CD4-positive, CD25-positive, alpha-beta regulatory T cell (primary cell): ENCODE data around the gene PARP3. TPM values are rescaled to one million over a fixed set of nuclear protein-coding genes. Genes with fewer than 3 reads are reported as not detected.
A peak's percentile ranks its signal among the peaks of the same experiment; 100 is the strongest.

ENCODE experiments used
- ATAC-seq, 2 donors: fragments of 150-1000 bp; cut with Tn5 transposase; one replicate each; pipeline ENCODE4 v1.10.0; 2021; ENCODE audit warnings: low read depth in 2 of 2, moderate number of reproducible peaks in 2 of 2, moderate library complexity in 1 of 2
- DNase-seq, 3 donors: peaks; one replicate each; pipeline versions ENCODE4 v3.0.0 to v3.0.0-alpha.2; 2012 to 2022; ENCODE audit warnings: mixed read lengths in 1 of 3
- H3K27ac ChIP-seq: one replicate; pipeline ENCODE4 v1.7.0; 2013; ENCODE audit warnings: mild to moderate bottlenecking, low read length; ENCODE audit not compliant: insufficient read depth, poor library complexity, severe bottlenecking
- H3K27me3 ChIP-seq: one replicate; pipeline ENCODE4 v1.7.0; 2013; ENCODE audit warnings: low read length; ENCODE audit not compliant: control insufficient read depth, insufficient read depth
- H3K36me3 ChIP-seq: one replicate; pipeline ENCODE4 v1.7.0; 2013; ENCODE audit warnings: mild to moderate bottlenecking, low read length, moderate library complexity; ENCODE audit not compliant: control insufficient read depth, insufficient read depth
- H3K4me1 ChIP-seq: 2 replicates; pipeline ENCODE4 v1.7.0; 2013; ENCODE audit warnings: mild to moderate bottlenecking, low read length; ENCODE audit not compliant: insufficient read depth, control insufficient read depth, poor library complexity, severe bottlenecking
- H3K4me3 ChIP-seq: one replicate; pipeline ENCODE4 v1.7.0; 2013; ENCODE audit warnings: low read depth, mild to moderate bottlenecking, low read length, moderate library complexity
- H3K9me3 ChIP-seq, 2 experiments: 1 replicate in 1 of 2; 2 replicates in 1 of 2; pipeline ENCODE4 v1.7.0; 2013; ENCODE audit warnings: low read length in 2 of 2, mild to moderate bottlenecking in 1 of 2, moderate library complexity in 1 of 2; ENCODE audit not compliant: control insufficient read depth in 2 of 2
- H3K27ac Mint-ChIP-seq, 3 donors: one replicate each; pipeline ENCODE4 v1.8.0; 2020 to 2022; ENCODE audit warnings: mild to moderate bottlenecking in 3 of 3, mixed read lengths in 3 of 3, moderate library complexity in 2 of 3
- H3K27me3 Mint-ChIP-seq: one replicate; pipeline ENCODE4 v1.8.0; 2022; ENCODE audit warnings: mild to moderate bottlenecking, mixed read lengths
- H3K36me3 Mint-ChIP-seq: one replicate; pipeline ENCODE4 v1.8.0; 2020; ENCODE audit warnings: mixed read lengths
- H3K4me1 Mint-ChIP-seq, 4 donors: one replicate each; pipeline ENCODE4 v1.8.0; 2020 to 2022; ENCODE audit warnings: mixed read lengths in 4 of 4, mild to moderate bottlenecking in 1 of 4
- H3K4me3 Mint-ChIP-seq, 4 donors: one replicate each; pipeline ENCODE4 v1.8.0; 2020 to 2022; ENCODE audit warnings: mild to moderate bottlenecking in 4 of 4, mixed read lengths in 4 of 4, moderate library complexity in 3 of 4
- H3K9me3 Mint-ChIP-seq, 7 donors: one replicate each; pipeline ENCODE4 v1.8.0; 2020 to 2022; ENCODE audit warnings: mixed read lengths in 7 of 7, mild to moderate bottlenecking in 3 of 7, moderate library complexity in 2 of 7
- polyA plus RNA-seq, 4 donors: library from polyadenylated mRNA; unstranded; fragments of 300-500 nt; fragmentation: Illumina TruSeq; gene quantifications; one replicate each; pipeline ENCODE4 v1.2.3, GENCODE V29; 2021
- total RNA-seq: library from RNA; stranded (reverse); gene quantifications from one replicate; pipeline ENCODE4 v1.2.3, GENCODE V29; 2022

PARP3 gene
- total and polyA plus RNA-seq, 5 donors from 2014 or later: 2.9 to 6.4 (median 4.0) TPM

DNA sequence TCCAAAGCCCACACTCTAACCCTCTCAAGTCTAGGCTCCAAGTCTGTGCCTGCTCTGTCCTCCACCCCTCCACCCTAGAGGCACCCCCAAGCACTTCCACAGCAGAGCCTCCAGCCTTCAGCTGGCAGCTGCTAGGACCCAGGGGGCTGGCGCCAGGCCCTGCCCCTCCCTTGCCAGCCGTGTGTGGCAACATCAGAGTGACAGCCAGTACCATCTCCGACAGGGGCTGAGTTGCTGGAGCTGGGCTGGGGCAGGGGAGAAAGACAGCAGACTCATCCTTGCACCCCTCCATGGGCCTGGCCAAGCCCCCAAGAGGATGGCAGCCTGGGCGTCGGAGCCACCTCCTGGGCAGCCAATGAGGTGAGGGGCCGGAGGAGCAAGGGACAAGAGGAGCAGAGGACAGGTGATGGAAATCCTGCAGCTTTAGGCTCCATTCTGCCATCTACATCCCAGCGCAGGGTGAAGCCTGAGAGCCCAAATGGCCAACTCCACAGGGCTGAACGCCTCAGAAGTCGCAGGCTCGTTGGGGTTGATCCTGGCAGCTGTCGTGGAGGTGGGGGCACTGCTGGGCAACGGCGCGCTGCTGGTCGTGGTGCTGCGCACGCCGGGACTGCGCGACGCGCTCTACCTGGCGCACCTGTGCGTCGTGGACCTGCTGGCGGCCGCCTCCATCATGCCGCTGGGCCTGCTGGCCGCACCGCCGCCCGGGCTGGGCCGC is 13.2 kb downstream of the PARP3 start, which contains the start of gene GPR62:
TSS of gene GPR62 (plus strand) at position 207 of the 718 bp plus-strand sequence. CDS start at position 479, 272 bp downstream.
- H3K27ac Mint-ChIP-seq: no peak within 1 kb of the TSS
- Histone ChIP-seq H3K27ac (no peak within 1 kb of the TSS), H3K9me3 (no peaks in the 10 kb centered on the region), H3K4me3 (no peak within 1 kb of the TSS), H3K36me3 (no peaks in the 10 kb centered on the region), H3K27me3 (peaks cover 11% of the 10 kb centered on the region), H3K4me1 (peaks cover 11% of the 10 kb centered on the region)
- peaks cover 24% of the 10 kb centered on the region for H3K27me3 Mint-ChIP-seq
- ATAC-seq (peak in 1 of 2 donors; percentile 2), DNase-seq (no peak)
- H3K4me3 Mint-ChIP-seq: peak within 1 kb of the TSS in 2 of 4 donors; percentile 57 to 69
- H3K4me1 Mint-ChIP-seq: peaks cover 0 to 8% (median 2%) of the 10 kb centered on the region in 4 donors
- H3K36me3 Mint-ChIP-seq: peaks cover 4% of the 10 kb centered on the region
- peaks cover 0 to 2% (median 0%) of the 10 kb centered on the region in 7 donors for H3K9me3 Mint-ChIP-seq

GRCh38 chr3:51955893-51956770 is 14.0 kb downstream of the PARP3 start:
- ATAC-seq (peak; percentile 70 to 71), DNase-seq (peak; percentile 26 to 59 (median 28))
- Histone ChIP-seq H3K4me3 (no peak overlapping the region), H3K27ac (no peak overlapping the region), H3K4me1 (peaks cover 11% of the 10 kb centered on the region), H3K36me3 (no peaks in the 10 kb centered on the region), H3K9me3 (no peaks in the 10 kb centered on the region), H3K27me3 (peaks cover 11% of the 10 kb centered on the region)
- H3K9me3 Mint-ChIP-seq: peaks cover 0 to 2% (median 0%) of the 10 kb centered on the region in 7 donors
- peaks cover 24% of the 10 kb centered on the region for H3K27me3 Mint-ChIP-seq
- H3K27ac Mint-ChIP-seq: no peak overlapping the region
- peak overlapping the region in 3 of 4 donors; percentile 51 to 69 (median 57) for H3K4me3 Mint-ChIP-seq
- peaks cover 4% of the 10 kb centered on the region for H3K36me3 Mint-ChIP-seq
- H3K4me1 Mint-ChIP-seq: peaks cover 0 to 8% (median 2%) of the 10 kb centered on the region in 4 donors

DNA sequence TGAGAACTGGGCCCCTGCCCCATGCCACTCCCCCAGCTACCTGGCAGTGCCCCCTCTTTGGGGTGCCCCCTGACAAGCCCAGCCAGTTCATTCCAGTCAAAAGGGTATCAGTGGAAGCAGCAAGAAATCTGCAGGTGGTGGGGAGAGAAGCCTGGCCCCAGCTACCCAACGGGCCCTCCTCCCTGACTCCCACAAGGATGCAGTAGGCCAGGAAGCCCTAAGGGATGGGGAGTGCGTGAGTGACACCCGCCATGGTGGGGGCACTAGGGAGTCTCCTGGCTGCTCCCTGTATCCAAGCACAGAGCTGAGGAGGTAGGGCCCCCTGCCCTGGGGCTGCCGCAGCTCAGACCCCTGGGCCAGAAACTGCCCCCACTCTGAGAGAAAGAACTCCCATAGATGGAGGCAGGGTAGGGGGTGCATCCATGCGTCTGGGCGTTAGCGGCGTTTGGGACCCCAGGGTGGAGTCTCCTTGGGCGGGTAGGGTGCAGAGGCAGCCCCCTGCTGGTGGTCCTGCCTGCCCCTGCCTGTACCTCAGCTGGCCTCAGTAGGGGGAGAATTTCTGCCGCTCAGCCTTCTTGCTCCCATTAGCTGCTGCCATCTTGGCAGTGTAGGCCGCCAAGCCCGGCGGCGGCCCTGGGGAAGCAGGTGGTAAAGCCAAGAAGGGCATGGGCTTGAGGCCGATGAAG is 15.5 kb downstream of the PARP3 start:
- peaks cover 4% of the 10 kb centered on the region for H3K36me3 Mint-ChIP-seq
- no peak overlapping the region for H3K27ac Mint-ChIP-seq
- H3K9me3 ChIP-seq: no peaks in the 10 kb centered on the region
- peaks cover 24% of the 10 kb centered on the region for H3K27me3 Mint-ChIP-seq
- no peaks in the 10 kb centered on the region for H3K36me3 ChIP-seq
- DNase-seq (no peak), ATAC-seq (no peak)
- H3K4me1 Mint-ChIP-seq: peaks cover 0 to 8% (median 2%) of the 10 kb centered on the region in 4 donors
- H3K9me3 Mint-ChIP-seq: peaks cover 0 to 2% (median 0%) of the 10 kb centered on the region in 7 donors
- H3K27ac ChIP-seq: no peak overlapping the region
- peaks cover 11% of the 10 kb centered on the region for H3K4me1 ChIP-seq
- H3K4me3 Mint-ChIP-seq: peak overlapping the region in 1 of 4 donors; percentile 20
- H3K4me3 ChIP-seq: no peak overlapping the region
- H3K27me3 ChIP-seq: peaks cover 11% of the 10 kb centered on the region

GRCh38 chr3:51958603-51959521 is 16.7 kb downstream of the PARP3 start:
- Mint-ChIP-seq H3K4me1 (peaks cover 0 to 8% (median 1%) of the 10 kb centered on the region in 4 donors), H3K9me3 (peaks cover 0 to 1% (median 0%) of the 10 kb centered on the region in 7 donors), H3K4me3 (peak overlapping the region in 2 of 4 donors; percentile 20 to 73), H3K27me3 (peaks cover 13% of the 10 kb centered on the region), H3K36me3 (peaks cover 4% of the 10 kb centered on the region), H3K27ac (no peak overlapping the region)
- no peak for ATAC-seq
- DNase-seq: no peak
- Histone ChIP-seq H3K27ac (no peak overlapping the region), H3K4me1 (peaks cover 11% of the 10 kb centered on the region), H3K4me3 (no peak overlapping the region), H3K27me3 (peaks cover 6% of the 10 kb centered on the region), H3K9me3 (no peaks in the 10 kb centered on the region), H3K36me3 (no peaks in the 10 kb centered on the region)

- Mint-ChIP-seq H3K27ac (no peak overlapping the region), H3K9me3 (no peaks in the 10 kb centered on the region), H3K4me3 (no peak overlapping the region), H3K36me3 (peaks cover 4% of the 10 kb centered on the region), H3K27me3 (peaks cover 11% of the 10 kb centered on the region), H3K4me1 (peaks cover 0 to 6% (median 1%) of the 10 kb centered on the region in 4 donors)
- peaks cover 11% of the 10 kb centered on the region for H3K4me1 ChIP-seq
- H3K27ac ChIP-seq: no peak overlapping the region
- H3K27me3 ChIP-seq: peaks cover 2% of the 10 kb centered on the region
- no peak for DNase-seq
- no peak overlapping the region for H3K4me3 ChIP-seq
- no peaks in the 10 kb centered on the region for H3K9me3 ChIP-seq
- no peak for ATAC-seq
- no peaks in the 10 kb centered on the region for H3K36me3 ChIP-seq
These were observed 17.5 kb downstream of the PARP3 start for GRCh38 chr3:51959651-51960050.

DNA sequence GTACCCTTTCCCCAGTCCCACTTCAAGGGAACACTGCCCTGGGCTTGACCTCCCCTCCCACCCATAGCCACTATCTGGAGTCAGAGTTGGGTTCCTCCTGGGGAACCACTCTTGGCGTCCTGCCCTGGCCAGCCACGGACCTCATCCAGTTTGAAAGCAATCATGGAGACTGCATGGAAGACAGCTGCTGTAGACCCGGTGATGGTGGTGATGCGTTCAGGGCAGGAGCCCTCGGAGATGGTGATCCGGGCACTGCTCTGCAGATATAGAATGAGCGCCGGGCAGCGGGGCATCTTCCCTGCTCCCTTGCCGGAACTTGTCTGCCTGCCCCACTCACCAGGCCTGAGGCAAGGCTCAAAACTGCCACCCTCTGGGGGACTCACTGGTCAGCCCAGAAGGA is 18.2 kb downstream of the PARP3 start:
- Mint-ChIP-seq H3K36me3 (peaks cover 4% of the 10 kb centered on the region), H3K4me3 (no peak overlapping the region), H3K27ac (no peak overlapping the region), H3K4me1 (peaks cover 0 to 12% (median 5%) of the 10 kb centered on the region in 4 donors), H3K27me3 (peaks cover 11% of the 10 kb centered on the region), H3K9me3 (no peaks in the 10 kb centered on the region)
- Histone ChIP-seq H3K4me3 (no peak overlapping the region), H3K9me3 (no peaks in the 10 kb centered on the region), H3K27ac (no peak overlapping the region), H3K27me3 (no peaks in the 10 kb centered on the region), H3K4me1 (peaks cover 11% of the 10 kb centered on the region), H3K36me3 (no peaks in the 10 kb centered on the region)
- DNase-seq: no peak
- ATAC-seq: no peak
